ENCODE data around the gene KLF13.

Gene KLF13

GRCh38 chr15:31332020-31332680, 5.5 kb downstream of the KLF13 start:
- no peak for DNase-seq (ENCODE audit: low read depth)

DNA sequence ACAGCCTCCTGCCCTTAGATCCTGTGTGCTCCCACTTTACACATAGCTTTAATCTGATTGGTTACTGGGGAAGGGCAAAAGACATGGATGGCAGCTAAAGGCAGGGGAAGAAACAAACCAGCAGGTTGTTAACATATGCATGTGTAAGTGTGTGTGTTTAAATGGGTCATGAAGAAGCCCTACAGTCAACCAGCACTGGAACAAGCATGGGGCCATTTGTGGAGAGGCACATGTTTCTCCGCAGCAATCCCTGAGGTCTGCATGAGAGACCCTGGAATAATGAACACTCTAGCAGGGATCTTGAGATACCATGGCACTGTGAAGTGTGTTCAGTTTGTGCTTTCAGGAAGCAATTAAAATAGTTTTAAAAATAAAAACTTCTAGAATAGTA, 6.0 kb downstream of the KLF13 start:
- DNase-seq (ENCODE audit: low read depth): no peak

DNA sequence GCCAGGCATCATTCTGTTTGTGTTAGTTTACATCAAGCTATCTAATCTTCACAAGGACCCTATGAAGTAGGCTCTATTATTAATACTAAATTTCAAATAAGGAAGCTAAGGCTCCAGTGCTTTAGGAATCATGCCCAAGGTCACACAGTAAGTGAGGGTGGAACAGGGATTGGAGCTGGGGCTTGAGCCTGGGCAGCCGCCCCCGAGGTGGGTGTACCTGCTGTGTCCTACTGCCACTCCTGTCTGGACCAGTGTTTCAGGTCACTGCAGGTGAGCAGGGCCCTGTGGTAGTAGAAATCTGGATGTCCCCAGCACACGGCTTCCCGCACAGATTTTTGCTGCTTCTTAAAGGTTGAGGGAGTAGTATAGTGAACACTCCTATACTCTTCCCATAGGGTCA, 6.5 kb downstream of the KLF13 start:
- no peak for DNase-seq (ENCODE audit: low read depth)

DNA sequence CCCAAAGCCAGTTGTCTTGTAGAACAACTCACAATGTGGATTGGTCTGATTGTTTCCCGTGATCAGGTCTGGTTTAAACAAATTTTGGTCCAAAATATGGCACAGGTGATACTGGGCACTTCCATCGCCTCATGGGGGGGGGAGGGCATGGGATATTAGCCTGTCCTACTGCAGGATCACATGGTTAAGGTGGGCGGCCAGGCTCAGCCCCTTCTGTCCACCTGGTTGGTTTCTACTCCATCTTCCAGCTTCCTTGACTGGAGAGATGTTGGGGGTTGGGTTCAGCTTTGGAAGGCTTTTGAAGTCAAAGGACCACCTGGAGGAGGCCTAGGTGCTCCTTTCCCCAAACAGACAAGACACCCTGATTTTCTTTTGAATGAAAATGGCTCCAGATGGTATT, 7.2 kb downstream of the KLF13 start:
- DNase-seq (ENCODE audit: low read depth): no peak

GRCh38 chr15:31335989-31336592, 9.5 kb downstream of the KLF13 start:
- no peak for DNase-seq (ENCODE audit: low read depth)

- DNase-seq (ENCODE audit: low read depth): no peak
Measured at GRCh38 chr15:31336593-31337295, 10.1 kb downstream of the KLF13 start.

DNA sequence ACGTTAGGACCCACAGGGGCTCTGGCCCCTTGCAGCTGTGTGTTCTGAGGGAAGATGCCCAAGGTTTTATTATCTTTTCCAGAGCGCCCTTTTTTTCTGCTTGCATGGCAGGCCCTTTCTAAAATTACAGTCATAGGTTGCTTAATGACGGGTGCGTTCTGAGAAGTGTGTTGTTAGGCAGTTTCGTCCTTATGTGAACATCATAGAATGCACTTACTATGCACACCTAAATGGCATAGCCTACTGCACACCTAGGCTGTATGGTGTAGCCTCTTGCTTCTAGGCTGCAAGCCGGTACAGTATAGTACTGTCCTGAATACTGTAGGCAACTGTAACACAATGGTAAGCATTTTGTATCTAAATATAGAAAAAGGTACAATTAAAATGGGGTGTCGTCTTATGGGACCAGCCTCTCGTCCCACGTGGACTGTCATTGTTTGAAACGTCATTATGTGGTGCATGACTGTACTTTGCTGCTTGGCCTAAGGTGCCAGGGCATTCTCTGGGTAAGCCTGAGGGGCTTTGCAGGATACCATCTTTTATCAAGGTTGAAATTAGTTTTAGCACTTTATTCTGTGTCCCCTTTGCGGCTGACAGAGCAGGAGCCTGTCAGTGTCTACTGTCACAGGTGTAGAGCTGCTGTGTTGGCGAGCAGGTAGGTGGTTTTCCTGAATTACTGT, 10.9 kb downstream of the KLF13 start:
- DNase-seq (ENCODE audit: low read depth): no peak

GRCh38 chr15:31338318-31338878, 11.8 kb downstream of the KLF13 start:
- DNase-seq (ENCODE audit: low read depth): no peak

- DNase-seq (ENCODE audit: low read depth): no peak
Measured at GRCh38 chr15:31338879-31339557, 12.4 kb downstream of the KLF13 start.

GRCh38 chr15:31339558-31339895, 12.9 kb downstream of the KLF13 start:
- no peak for DNase-seq (ENCODE audit: low read depth)

DNA sequence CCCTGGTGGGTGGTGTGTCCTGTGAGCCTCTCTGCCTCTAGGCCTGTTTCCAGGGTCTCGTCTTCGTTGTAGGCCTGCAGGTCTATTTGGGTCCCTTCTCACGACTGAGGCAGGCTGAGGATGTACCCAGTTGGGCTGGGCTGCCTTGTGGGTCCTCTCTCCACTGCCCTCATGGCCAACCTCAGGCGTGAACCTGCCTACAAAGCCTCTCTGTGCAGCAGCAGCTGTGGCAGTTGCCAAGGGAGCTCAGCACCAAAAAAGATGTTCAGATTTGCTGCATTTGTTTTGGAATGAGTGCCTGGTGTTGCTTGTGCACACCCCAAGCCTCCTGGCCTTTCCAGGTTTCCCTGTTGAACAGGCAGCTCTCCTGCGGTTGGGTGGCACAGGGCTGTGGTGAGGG, 13.4 kb downstream of the KLF13 start:
- DNase-seq (ENCODE audit: low read depth): no peak

GRCh38 chr15:31340592-31340991, 14.0 kb downstream of the KLF13 start:
- DNase-seq (ENCODE audit: low read depth): no peak

- DNase-seq (ENCODE audit: low read depth): no peak
Measured at GRCh38 chr15:31341071-31341470, 14.4 kb downstream of the KLF13 start.

DNA sequence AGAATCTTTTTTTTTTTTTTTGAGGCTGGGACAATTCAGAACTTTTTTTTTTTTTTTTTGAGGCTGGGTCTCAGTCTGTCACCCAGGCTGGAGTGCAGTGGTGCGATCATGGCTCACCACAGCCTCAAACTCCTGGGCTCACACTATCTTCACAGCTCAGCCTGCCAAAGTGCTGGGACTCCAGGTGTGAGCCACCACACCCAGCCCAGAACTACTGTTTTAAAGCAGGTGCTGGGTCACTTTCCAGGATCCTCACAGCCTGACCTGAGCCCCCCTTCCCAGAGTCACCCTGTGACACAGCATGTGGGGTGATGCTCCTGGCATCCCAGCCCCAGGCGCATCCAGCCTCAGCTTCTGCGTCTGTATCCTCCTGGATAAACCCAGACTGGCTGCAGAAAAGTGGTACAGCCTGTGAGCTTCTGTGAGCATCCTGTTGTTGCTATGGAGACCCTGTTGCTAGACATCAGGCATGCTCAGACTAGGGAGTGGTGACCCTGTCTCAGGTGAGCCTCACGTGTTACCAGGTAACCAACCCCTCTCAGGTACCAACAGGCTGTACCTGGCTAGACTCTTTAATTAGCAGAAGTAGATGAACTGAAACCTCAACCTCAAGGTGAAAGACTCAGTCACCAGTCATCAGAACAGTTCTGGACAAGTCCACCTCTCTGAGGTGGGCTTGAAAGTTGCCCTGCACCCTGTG, 15.0 kb downstream of the KLF13 start:
- no peak for DNase-seq (ENCODE audit: low read depth)

GRCh38 chr15:31342381-31342780, 15.7 kb downstream of the KLF13 start:
- no peak for DNase-seq (ENCODE audit: low read depth)

DNA sequence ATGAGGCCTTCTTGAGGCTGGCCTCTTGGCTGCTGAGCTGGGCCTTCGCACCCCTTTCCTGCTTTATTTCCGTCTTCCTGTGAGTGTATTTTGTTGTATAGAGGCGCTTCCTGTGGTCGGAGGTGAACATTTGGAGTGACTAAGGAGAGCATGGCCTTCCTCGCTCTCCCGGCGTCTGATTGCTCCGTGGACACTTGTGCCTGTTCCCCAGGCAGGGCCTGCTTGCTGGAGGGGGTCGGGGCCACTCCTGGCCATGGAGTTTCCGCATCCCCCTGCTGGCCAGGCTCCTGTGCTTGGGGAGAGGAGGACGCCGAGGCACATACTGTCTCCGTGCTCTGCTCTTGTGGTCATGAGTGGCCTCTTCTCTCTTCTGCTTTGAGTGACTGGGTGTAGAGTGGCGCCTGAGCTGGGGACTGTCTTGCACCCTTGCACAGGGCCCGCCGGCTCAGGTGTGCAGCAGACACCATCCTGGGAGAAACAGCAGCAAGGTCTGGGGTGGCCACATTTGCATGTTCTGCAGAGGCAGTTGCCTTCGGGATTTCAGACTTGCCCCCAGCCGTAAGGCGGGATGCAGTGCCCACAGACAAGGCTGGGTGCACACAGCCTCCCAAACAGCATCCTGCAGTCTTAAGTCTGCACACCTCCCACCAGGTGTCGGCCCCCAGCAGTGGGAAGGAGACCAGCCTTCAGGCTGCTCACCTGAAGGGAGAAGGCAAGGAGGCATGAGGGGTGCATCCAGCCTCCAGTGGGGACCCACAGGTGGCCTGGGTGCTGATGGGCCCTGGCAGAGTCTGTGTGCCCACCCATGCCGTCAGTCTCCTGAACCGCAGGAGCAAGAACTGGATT, 16.4 kb downstream of the KLF13 start:
- DNase-seq (ENCODE audit: low read depth): no peak

DNA sequence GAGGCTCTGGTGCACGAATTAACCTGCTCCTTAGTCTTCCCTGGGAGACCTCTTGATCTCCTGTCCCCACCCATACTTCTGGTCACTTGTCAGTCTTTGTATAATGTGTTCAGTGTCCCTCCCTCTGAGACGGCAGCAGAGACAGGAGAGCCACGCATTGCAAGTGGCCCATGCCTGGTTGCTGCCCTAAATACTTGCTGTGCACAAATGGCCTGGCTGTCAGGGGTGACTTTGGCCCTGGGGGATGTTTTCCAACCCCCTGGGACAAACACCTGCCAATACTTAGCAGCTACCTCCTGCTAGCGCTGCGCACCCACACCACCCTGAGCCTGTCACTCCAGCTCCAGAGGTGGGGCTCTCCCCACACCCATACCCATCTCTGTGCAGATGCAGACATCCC, 17.2 kb downstream of the KLF13 start:
- DNase-seq (ENCODE audit: low read depth): no peak

DNA sequence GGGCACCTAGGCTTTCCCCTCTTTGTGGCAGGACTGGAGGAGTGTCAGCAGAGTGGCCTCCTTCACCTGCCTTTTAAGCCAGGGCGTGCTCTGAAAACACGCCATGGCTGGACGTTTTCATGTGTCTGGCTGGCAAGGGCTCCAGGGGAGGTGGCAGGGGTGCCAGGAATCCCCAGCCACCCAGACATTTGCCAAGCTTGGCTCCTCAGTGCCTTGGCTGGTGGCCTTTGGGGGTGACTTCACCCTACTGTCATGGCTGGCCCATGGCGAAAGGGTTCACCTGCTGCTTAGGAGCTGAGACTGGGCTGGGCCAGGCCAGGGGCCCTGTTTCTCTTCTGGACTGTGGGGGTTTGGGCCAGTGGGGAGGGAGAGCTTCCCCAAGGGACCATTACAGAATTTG, 17.6 kb downstream of the KLF13 start:
- DNase-seq (ENCODE audit: low read depth): no peak

DNA sequence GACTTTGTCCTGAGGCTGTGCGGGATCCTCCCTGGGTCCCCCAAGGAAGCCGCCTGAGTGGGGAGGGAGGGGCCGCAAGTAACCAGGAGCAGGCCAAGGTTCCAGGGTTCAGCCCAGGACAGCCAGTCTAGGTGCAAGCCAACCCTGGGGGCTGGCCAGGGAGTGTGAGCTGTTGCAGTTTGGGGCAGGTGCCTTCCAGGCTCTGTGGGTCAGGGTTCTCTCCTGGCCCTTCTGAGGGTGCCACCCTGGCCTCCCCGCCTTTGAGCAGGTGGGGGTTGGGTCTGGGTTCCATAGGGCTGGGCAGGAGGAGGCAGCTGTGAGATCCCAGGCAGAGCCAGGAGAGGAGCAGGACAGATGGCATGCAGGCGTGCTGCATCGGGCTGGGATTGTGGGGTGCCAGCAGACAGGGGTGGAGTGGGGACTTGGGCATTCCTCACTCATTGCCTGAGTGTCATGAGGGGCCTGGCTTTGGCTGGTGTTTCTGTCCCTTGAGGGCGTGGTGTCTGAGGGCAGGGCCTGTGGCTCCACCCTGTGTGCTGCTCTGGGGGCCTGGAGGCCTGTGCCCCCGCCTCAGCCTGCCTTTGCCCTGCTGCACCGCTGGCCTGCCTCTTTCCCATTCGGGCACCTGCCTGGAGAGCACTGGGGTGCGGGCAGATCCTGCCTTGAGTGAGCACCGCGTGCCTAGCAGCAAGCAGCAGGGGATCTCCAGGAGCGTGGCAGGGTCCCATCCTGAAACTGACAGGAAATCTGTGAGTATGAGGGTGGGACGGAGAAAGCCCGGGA, 18.4 kb downstream of the KLF13 start:
- no peak for DNase-seq (ENCODE audit: low read depth)

Data from activated gamma-delta T cell treated with anti-CD3 and anti-CD28 coated beads, Interleukin-2, amount 50 U/mL, for 16 hours (primary cell).